WERI-Rb-1 (cell line): Measurements from ENCODE around the gene KLHL6.
"Not testable (repeated sequence)": the region's sequence is repeated elsewhere in the genome, so short reads cannot be mapped to it uniquely, and the experiment has no call there.

Experiments
- DNase-seq: peaks from one replicate; pipeline ENCODE4 v3.0.0-alpha.2; 2020
- H3K27ac ChIP-seq: fragments of 250-450 bp; sonication (Bioruptor Pico); 2 replicates; pipeline ENCODE4 v1.5.1; 2020; ENCODE audit warnings: mild to moderate bottlenecking, moderate library complexity
- H3K27me3 ChIP-seq: fragments of 250-450 bp; sonication (Bioruptor Pico); 2 replicates; pipeline ENCODE4 v1.5.1; 2021; ENCODE audit warnings: mild to moderate bottlenecking, low read depth, moderate library complexity; ENCODE audit not compliant: insufficient read depth, severe bottlenecking
- H3K36me3 ChIP-seq: fragments of 250-450 bp; sonication (Bioruptor Pico); 2 replicates; pipeline ENCODE4 v1.5.1; 2020; ENCODE audit warnings: mild to moderate bottlenecking, moderate library complexity
- H3K4me3 ChIP-seq: 2 replicates; pipeline ENCODE4 v1.5.1; 2011; ENCODE audit warnings: low read depth, mild to moderate bottlenecking, control low read depth, low read length
- H3K9me3 ChIP-seq: fragments of 250-450 bp; sonication (Bioruptor Pico); 2 replicates; pipeline ENCODE4 v1.5.1; 2021; ENCODE audit warnings: mild to moderate bottlenecking, moderate library complexity; ENCODE audit not compliant: severe bottlenecking
- CTCF ChIP-seq: IDR thresholded peaks from 2 replicates; pipeline ENCODE4 v1.5.1; 2011; ENCODE audit warnings: low read depth, mild to moderate bottlenecking, control low read depth, inconsistent platforms, low read length

The KLHL6 gene

GRCh38 chr3:183518491-183519251, 36.8 kb downstream of the KLHL6 start:
- no peak overlapping the region for H3K4me3 ChIP-seq
- DNase-seq: no peak
- H3K27ac ChIP-seq: no peak overlapping the region

GRCh38 chr3:183517607-183518006, 37.9 kb downstream of the KLHL6 start:
- Histone ChIP-seq H3K4me3 (no peak overlapping the region), H3K27ac (no peak overlapping the region), H3K36me3 (no peaks in the 10 kb centered on the region), H3K9me3 (no peaks in the 10 kb centered on the region), H3K27me3 (no peaks in the 10 kb centered on the region)
- TF ChIP-seq CTCF: no peak
- no peak for DNase-seq

More at GRCh38 chr3:183518491-183519251, 36.8 kb downstream of the KLHL6 start:
- Histone ChIP-seq H3K27me3 (no peaks in the 10 kb centered on the region), H3K36me3 (no peaks in the 10 kb centered on the region), H3K9me3 (no peaks in the 10 kb centered on the region)
- TF ChIP-seq CTCF: no peak

- H3K4me3 ChIP-seq: no peak overlapping the region
- H3K27me3 ChIP-seq: no peaks in the 10 kb centered on the region
- no peaks in the 10 kb centered on the region for H3K36me3 ChIP-seq
- H3K27ac ChIP-seq: no peak overlapping the region
- TF ChIP-seq CTCF: no peak
- no peaks in the 10 kb centered on the region for H3K9me3 ChIP-seq
- DNase-seq: no peak
These were observed 39.3 kb downstream of the KLHL6 start for GRCh38 chr3:183515968-183516851.

- DNase-seq: no peak
- Histone ChIP-seq H3K27ac (no peak overlapping the region), H3K9me3 (no peaks in the 10 kb centered on the region), H3K4me3 (no peak overlapping the region), H3K36me3 (no peaks in the 10 kb centered on the region), H3K27me3 (no peaks in the 10 kb centered on the region)
- no peak for TF ChIP-seq CTCF
These were observed 41.5 kb downstream of the KLHL6 start for GRCh38 chr3:183514021-183514420.

- no peaks in the 10 kb centered on the region for H3K9me3 ChIP-seq
- H3K4me3 ChIP-seq: no peak overlapping the region
- H3K36me3 ChIP-seq: no peaks in the 10 kb centered on the region
- no peak for DNase-seq
- H3K27ac ChIP-seq: no peak overlapping the region
- H3K27me3 ChIP-seq: no peaks in the 10 kb centered on the region
- no peak for TF ChIP-seq CTCF
These were observed 42.3 kb downstream of the KLHL6 start for GRCh38 chr3:183513046-183513706.

GRCh38 chr3:183511286-183512131, 44.0 kb downstream of the KLHL6 start:
- DNase-seq, H3K4me3 ChIP-seq, H3K9me3 ChIP-seq, H3K27ac ChIP-seq, H3K36me3 ChIP-seq, H3K27me3 ChIP-seq: not testable (repeated sequence)
